Fibroblast of upper back skin (primary cell): ENCODE data around the gene YIF1A.
A peak's percentile ranks its signal among the peaks of the same experiment; 100 is the strongest.

Experiments used
- DNase-seq: peaks from one replicate; pipeline ENCODE4 v3.0.0-alpha.2; 2013

The YIF1A gene

GRCh38 chr11:66288671-66289547 lies at the start of gene YIF1A:
Gene YIF1A, minus strand, starts transcription at chr11:66289143. Its CDS starts 158 bp downstream, at chr11:66288985.
- peak; percentile 100 for DNase-seq

GRCh38 chr11:66337103-66337899 lies 48.4 kb upstream of the YIF1A start:
- no peak for DNase-seq

GRCh38 chr11:66336234-66337102 lies 47.5 kb upstream of the YIF1A start, which contains the start of gene RIN1:
Gene RIN1, minus strand, starts transcription at chr11:66336434. Its CDS starts 32 bp downstream, at chr11:66336402.
- DNase-seq = peak; percentile 91

GRCh38 chr11:66335531-66336233 lies 46.7 kb upstream of the YIF1A start:
- DNase-seq = peak; percentile 54

- DNase-seq = no peak
Observed at GRCh38 chr11:66334605-66335442, 45.9 kb upstream of the YIF1A start.

GRCh38 chr11:66333896-66334604 lies 45.1 kb upstream of the YIF1A start:
- DNase-seq = no peak

- no peak for DNase-seq
Observed at GRCh38 chr11:66333220-66333877, 44.4 kb upstream of the YIF1A start.

GRCh38 chr11:66332371-66333219 lies 43.7 kb upstream of the YIF1A start:
- DNase-seq = no peak

GRCh38 chr11:66331542-66332370 lies 42.8 kb upstream of the YIF1A start:
- DNase-seq = no peak

GRCh38 chr11:66330931-66331330 lies 42.0 kb upstream of the YIF1A start:
- DNase-seq = no peak

GRCh38 chr11:66329165-66329673 lies 40.3 kb upstream of the YIF1A start:
- DNase-seq = no peak

GRCh38 chr11:66328302-66329144 lies 39.6 kb upstream of the YIF1A start:
- peak; percentile 73 for DNase-seq

GRCh38 chr11:66328031-66328301 lies 39.0 kb upstream of the YIF1A start:
- DNase-seq = no peak

- DNase-seq = peak; percentile 77
Observed at GRCh38 chr11:66327171-66328030, 38.5 kb upstream of the YIF1A start.

- DNase-seq = peak; percentile 56
Observed at GRCh38 chr11:66326261-66327111, 37.5 kb upstream of the YIF1A start.
